Activated CD4-positive, alpha-beta T cell treated with anti-CD3 and anti-CD28 coated beads for 4 hours (primary cell): ENCODE measurements around the gene PAEP.
"Not testable (repeated sequence)": the region's sequence is repeated elsewhere in the genome, so short reads cannot be mapped to it uniquely, and the experiment has no call there.

Source experiments
- DNase-seq, 2 donors: peaks; one replicate each; pipeline ENCODE4 v3.0.0-alpha.2; 2020

PAEP gene

DNA sequence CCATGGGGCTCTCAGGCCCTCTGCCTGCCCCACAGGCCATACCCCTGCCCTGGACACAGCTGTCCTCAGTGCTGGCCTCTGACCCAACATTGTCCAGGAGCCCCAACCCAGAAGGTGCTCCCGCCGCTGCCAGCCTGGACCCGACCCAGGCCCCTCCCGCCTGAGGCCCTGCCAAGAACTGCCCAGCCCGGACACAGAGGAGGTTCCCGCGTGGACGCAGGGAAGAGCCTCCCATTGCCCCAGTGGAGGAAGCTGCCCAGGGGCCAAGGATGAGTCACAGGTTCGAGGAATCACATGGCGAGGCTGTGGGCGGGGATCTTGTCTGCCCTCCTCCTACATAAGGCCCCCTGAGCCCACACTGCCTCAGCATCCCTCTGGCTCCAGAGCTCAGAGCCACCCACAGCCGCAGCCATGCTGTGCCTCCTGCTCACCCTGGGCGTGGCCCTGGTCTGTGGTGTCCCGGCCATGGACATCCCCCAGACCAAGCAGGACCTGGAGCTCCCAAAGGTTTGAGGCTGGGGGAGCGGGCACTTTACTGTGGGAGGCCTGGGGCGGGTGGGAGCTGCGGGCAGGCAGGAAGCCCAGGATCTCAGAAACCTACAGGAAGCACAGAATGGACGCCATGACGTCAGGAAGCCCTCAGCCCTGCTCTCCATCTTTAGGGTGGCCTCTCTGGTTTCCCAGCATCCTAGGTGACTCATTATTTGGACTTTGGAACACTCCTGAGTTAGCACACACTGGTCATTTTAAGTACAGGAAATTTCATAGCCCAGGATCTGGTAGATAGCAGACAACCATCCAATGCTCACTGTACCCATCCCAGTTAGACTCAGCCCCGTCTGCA lies at the start of gene PAEP:
Gene PAEP, plus strand, starts transcription at position 366 of the 844 bp plus-strand sequence.
- DNase-seq, result no peak

DNA sequence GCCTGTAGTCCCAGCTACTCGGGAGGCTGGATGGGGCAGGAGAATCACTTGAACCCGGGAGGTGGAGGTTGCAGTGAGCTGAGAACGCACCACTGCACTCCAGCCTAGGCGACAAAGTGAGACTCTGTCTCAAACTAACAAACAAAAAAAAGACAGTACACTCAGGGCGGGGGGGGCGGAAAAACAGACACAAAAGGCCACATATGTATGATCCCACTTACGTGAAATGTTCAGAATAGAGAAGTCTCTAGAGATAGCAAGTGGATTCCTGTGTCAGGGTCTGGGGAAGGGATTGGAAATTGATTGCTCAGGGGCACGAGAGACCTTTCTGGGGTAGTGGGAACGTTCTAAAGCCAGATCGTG lies 49.3 kb upstream of the PAEP start:
- DNase-seq, result no peak

DNA sequence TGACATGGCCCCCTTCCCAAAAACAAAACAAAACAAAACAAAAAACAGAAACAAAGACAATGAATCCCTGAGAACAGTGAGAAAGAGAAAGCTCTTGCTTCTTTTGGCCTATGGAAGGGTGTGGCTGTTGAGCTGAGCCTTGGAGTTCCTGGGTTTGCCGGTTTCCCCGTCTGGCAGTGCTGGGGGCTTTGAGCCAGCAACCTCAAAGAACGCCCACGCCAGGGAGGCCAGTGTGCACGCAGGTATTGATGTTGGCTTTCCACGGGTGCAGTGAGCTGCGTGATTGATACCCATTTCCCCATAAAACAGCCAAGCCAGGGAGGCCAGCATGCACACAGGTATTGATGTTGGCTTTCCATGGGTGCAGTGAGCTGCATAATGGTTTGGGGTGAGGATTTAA lies 48.7 kb upstream of the PAEP start:
- no peak for DNase-seq

DNA sequence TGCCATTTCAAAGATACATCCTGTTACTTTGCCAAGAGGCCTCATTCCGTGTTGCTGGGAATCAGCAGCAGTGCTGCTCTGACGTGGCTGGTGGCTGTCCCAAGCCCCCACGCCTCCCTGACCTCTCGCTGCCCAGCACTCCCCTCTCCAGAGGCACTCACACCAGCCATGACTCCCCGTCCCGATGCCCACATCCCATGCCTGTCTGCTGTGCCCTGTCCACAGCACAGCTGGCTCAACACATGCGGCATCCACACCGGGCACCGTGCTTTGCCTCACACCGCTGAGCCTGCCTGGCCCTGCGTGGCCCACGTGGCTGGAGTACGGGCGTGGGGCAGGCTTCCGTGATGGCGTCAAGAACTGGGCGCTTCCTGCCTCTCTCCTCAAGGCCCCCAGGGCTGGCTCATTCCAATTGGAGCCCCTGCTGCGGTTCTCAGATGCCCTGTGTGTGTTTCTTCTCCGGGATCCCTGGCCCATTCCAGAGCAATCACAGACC lies 48.2 kb upstream of the PAEP start:
- no peak for DNase-seq

DNA sequence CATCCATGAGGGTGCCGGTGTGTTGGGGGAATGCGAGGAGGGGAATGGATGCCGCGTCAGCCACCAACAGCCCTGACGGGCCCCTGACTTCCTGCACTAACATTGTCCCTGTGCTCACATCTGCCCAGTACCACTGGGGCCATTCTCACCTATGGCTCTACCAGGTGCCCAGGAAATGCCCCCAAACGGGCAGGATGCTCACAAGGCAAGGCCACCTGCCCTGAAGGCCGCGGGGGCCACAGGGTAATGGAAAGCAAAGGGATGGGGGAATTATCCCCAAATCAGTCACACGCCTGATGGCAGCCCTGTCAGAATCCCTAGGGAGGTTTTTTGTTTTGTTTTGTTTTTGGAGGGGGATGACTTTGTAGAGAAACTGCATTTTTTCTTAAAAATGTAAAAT lies 47.6 kb upstream of the PAEP start:
- not testable (repeated sequence) for DNase-seq

DNA sequence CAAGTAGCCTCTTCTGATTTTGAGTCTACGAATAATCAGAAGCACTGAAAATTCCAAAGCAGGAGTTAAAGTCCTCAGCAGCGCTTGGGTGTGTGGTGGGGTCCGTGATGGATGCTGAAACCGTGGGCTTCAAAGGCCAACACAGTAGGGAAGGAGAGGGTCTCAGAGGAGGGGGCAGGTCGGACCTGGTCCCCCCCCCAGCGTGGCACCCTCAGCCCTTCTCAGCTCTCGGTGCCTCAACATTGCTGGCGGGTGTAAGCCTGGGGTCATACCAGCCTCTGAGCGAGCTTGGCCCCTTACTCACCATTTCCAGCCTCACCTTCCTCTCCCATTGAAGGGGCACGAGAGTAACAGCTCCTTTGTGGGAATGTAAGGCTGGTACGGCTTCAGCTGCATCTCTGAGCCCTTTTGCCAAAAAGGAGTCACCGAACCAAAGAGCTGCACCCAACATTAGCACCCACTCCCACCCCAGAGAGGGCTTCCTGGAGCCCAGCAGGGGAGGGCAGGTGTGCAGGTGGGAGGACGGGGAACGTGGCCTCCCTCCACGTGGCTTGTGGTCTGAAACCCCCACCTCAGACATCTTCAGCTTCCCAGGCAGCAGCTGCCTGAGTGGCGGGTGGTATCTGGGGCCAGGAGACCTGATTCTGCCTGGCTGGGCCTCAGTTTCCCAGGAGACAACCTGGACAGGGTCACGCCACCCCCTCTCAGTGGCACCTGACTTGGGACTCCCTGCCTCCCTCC lies 47.0 kb upstream of the PAEP start:
- DNase-seq, result no peak

DNA sequence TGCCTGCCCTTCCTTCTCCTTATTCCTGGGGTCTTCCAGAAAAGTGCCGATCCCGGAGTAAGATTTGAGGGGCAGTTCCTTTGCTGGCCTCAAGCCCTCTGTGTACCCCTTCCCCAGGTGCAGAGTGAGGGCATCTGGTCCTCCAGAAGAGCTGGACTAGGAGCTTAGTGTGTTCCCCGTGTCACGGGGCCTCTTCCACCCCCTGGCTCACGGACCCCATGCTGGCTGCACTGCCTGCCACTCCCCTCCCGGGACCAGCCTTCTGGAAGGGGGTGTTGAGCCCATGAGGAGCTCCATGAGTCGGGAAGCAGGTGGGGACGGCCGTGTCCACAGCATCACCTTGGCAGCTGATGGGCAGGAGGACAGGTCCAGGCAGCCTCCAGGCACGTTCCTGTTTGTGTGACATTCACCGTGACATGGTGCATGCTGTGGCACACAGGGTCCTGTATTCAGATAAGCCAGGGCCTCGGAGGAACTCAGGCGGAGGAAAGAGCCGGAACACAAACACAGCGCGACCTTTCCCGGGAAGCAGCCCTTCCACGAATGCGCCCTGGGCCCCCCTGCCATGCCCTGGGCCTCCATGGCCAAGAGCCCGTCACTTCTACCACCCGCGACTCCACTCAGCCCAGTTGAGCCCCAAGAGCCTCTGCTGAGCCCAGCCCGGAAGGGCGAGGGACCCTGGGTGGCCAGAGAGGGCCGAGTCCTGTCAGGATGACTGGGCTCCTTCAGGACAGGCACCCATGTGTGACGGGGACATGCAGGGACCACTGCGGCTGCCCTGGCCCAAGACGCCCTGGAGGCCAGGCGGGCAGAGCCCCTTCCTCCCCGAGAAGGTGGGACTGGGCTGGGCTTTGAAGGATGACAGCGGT lies 46.2 kb upstream of the PAEP start:
- no peak for DNase-seq

DNA sequence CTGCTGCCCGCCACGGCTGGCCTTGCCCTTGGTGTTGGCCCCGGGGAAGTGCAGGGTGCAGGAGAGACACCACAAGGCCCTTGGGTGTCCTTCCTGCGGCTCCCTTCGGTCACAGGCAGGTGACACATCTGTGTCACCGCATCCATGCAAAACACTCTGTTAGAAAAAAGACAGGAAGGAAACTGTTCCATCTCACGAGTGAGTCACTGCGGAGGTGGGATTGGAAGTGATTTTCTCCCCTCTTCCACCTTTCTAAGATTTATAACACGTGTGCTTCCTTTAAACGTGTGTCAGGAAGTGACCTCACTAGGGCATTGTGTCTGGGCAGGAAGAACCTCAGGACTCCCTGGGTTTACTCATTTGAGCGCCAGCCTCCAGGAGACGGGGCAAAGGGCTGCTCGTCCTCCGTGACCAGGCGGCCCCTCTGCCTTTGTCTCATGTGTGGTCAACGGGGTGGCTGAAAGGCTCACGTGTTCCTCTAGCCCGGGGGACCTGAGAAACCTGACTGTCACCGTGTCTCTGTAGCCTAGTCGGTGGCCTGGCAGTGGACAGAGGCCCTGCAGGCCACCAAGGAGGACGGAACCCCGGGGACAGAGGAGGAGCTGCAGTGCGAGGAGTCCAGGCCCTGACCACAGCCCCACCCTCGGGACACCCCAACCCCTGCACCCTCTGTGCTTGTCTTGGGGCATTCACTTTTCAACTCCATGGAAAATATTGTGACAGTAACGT lies 45.3 kb upstream of the PAEP start:
- no peak for DNase-seq

DNA sequence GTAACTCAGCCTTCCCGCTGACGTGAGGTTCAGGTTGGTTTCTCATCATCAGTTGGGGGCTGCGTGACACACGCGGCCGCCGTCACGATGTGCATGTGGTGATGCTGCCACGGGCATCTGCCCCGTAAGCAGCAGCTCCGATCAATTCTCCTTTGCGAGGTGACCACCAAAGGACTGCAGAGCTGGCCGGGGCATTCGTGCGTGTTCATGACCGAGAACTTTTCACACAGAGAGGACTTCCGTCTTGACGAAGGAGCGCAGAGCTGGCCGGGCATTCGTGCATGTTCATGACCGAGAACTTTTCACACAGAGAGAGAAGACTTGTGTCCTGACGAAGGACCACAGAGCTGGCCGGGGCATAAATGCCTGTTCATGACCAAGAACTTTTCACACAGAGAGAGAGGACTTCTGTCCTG lies 44.1 kb upstream of the PAEP start:
- no peak for DNase-seq

DNA sequence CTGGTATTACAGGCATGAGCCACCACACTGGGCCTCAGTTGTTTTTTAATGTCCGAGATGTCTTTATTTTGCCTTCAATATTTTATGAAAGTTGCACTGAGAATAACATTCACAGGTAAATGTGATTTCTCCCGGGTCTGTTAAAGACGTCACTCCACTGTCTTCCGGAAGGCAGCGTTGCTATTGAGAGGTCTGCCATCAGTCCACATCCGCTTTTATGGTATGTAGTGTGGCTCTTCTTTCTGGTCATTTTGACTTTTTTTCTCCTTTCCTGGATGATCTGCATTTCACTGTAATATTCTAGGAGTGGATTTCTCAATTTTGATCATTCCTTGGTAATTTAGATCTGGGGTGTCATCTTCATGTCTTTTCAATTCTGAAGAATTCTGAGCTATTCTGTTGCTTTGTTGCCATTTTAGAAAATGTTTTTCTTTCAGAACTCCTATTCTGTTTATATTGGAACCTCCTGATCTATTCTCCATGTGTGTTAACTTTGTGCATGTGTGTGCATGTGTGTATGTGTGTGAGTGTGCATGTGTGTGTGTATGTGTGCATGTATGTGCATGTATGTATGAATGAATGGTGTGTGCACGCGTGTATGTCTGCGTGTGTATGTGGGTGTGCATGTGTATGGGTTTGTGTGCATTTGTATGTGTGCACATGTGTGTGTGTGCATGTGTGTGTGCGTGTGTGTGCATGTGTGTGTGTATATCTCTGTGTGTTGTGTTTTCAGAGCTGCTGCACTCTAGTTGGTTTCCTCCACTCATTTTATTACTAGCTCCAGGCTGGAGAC lies 42.2 kb upstream of the PAEP start:
- DNase-seq, result no peak

DNA sequence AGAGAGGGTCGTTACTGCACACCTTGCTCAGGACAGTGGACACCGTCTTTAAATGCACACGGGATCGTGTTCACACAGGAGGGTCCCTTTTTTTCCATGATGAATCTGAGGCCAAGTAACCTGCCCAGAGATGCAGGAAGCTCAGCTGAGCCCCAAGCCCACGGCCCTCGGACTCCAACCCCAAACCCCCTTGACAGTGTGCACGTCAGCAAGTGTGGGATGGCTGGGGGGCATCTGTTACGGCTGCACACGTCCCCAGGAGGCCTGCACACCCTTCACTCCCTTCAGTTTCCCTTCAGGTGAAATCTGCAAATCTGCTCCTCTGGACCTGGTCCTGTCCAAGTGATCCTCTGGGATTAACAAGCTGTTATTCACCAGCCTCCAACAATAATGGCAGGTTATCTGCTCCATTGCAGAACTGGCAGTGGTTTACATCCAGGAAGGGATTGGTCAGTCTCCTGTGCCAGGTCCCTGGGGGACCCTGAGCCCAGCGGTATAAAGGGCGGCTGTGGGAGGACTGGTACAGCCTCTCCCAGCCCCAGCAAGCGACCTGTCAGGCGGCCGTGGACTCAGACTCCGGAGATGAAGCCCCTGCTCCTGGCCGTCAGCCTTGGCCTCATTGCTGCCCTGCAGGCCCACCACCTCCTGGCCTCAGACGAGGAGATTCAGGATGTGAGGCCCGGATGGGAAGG lies 40.5 kb upstream of the PAEP start, which contains the start of gene LCN1:
Gene LCN1, plus strand, starts transcription at position 525 of the 692 bp plus-strand sequence. Its CDS starts 58 bp downstream, at position 583.
- no peak for DNase-seq

DNA sequence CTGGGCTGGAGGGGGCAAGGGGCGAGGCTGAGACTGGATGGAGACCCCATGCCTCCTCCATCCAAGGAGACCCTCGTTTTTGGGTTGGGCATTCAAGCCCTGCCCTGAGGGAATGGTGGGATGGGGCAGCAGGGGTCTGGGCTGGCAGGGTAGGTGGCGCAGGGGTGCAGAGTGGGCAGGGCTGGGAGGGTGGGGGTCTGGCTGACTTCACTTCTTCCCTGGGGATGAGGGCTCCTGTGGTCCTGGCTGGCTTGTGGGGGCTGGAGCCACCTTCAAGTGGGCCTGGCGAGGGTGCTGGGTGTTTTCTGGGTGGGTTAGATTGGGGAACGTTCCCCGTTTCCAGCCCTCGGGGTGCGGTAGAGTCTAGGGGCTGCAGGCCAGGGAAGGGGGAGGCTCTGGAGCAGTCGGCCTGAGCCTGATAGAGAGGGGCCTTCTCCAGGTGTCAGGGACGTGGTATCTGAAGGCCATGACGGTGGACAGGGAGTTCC lies 39.9 kb upstream of the PAEP start:
- no peak for DNase-seq

DNA sequence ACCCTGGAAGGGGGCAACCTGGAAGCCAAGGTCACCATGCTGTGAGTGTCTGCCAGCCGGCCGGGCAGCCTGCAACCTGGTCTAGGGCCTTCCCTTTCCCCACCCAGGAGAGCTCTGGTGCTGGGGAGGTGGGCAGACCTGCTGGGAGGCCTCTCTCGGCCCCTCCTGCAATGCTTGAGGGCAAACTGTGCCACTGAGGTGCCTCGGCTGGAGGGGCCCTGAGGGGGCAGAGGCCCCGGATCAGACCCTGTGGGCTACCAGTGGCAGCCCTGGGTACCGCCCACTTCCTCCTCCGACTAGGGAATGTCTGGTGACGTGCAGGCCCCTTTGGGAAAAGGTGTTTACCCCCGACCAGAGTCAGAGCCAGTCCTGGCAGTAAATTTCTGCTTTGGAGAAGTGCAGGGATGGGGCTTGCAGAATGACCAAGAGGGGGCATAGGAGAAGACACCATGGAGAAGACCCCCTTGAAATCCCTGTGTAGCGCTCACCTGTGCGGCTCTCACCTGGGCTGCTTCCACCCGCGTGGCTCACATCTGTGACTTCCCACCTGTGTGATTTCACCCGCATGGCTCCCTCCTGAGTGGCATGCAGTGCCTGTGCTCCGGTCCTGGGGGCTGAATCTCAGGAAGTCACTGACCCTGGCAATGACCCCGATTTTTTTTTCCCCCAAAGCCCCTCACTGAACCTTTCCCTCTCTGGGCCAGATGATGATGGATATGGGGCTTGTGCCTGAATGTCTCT lies 39.2 kb upstream of the PAEP start:
- DNase-seq, result no peak

DNA sequence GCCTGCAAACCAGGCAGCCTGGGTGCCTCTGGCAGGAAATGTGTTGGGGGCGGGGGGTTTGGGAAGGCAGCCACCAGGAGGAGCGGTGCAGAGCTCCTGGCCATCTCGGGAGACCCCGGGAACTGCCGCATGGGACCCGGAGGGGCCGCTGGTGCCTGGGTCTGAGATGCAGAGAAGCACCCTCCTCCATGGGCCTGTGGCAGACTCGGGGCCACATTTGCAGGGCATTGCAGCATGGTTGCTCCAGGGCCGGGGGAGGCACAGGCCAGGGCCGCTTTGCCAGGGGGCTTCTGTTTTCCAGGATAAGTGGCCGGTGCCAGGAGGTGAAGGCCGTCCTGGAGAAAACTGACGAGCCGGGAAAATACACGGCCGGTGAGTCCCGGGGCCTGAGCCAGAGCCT lies 38.6 kb upstream of the PAEP start:
- DNase-seq, result no peak

DNA sequence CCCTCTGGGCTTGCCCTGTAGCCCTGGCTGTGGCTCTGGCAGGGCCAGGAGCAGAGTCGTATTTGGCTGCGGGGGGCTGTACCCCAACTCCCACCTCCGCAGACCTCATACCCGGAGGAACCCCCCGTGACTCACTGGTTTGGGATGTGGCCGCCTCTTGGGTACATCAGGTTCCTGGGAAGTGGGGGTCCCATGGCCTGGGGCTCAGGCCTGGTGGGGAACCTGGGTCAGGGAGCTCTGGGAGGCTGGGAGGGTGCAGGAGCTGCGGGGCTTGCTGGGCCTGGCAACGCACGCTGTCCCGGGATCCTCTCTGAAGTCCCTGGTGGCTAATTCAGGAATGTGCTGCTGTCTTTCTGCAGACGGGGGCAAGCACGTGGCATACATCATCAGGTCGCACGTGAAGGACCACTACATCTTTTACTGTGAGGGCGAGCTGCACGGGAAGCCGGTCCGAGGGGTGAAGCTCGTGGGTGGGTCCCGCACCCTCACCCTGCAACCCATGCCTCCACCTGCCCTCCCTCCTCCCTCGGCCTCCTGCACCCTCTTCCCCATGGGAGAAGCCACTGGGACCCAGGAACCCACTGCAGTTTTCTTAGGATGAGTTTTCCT lies 37.9 kb upstream of the PAEP start:
- no peak for DNase-seq

DNA sequence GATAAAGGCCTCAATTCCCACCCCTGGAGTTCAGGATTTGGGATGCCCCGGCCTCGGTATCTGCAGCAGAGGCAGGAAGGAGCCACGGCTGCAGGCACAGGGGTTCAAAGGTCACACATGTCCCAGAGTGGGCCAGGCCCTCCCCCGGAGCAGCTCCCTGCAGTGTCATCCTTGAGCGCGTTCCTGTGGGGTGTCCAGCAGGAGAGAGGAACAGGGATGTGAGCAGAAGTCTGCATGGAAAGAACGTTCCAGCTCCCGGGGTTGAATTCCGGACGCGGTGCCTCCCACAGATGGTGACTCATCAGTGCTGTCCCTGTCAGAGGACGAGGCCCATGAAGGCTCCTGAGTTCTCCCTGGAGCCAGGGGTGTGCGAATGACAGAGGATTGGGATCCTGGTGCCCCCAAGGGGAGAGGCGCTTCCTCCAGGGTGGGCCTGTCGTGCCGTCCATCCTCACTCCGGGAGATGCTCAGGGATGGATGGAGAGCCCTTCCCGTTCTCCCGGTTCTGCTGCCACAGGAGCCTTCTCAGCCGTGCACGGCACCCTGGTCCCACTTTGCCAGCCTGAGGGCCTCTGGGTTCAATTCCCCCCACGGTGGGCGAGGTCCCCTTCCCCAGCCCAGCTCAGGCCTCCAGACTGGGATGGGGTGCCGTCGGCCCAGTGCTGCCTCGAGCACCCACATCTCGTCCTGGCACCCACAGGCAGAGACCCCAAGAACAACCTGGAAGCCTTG lies 37.3 kb upstream of the PAEP start:
- no peak for DNase-seq

DNA sequence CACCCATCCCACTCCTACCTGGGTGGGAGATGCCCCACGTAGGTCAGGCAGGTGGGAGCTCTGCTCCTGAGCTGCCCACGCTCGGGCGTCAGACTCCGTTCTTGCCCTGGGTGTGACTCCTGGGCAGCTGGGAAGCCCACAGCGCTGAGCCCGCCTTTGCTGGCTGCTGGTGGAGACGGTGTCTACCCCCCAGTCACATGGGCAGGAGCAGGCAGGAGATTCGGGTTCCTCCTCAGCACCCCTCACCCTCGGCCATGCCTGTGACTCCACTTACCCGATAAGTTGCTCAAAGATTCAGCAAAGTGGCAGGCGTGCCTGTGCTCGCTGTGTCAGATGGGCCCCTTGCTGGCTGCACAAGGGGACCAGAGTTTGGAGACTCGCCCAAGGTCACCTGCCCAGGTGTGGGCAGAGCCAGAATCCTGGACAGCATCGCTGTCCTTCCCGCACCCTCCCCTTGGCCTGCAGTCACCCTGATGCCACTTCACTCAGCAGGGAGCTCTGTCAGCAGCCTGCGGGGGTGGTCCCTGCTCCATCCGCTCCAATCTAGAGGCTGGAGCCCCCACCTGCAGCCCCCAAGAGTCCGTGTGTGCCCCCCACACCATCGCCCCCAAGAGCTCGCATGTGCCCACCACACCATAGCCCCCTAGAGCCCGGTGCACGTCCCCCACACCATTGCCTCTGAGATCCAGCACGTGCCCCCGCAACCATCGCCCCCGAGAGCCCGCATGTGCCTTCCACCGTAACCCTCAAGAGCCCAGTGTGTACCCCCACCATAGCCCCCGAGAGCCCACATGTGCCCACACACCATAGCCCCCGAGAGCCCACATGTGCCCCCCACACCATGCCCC lies 36.1 kb upstream of the PAEP start:
- DNase-seq, result no peak
